Activated CD8-positive, alpha-beta T cell treated with anti-CD3 and anti-CD28 coated beads for 36 hours (primary cell): ENCODE results near the gene IRX2. TPM values are rescaled to one million over a fixed set of nuclear protein-coding genes. Genes with fewer than 3 reads are reported as not detected.

ENCODE experiments used
- ATAC-seq: fragments of 200-7000 bp; cut with Tn5 transposase; one replicate; pipeline ENCODE4 v1.10.0; 2021; ENCODE audit warnings: mild to moderate bottlenecking, moderate library complexity
- CTCF ChIA-PET: fragments of 350-600 bp; sonication (Branson Sonifier 250); formaldehyde crosslinking; loops from one replicate; lab custom pipeline; 2021; ENCODE audit warnings: antibody characterized with exemption; lab: Charles Lee
- POLR2A ChIA-PET: fragments of 350-600 bp; sonication (Branson Sonifier 250); formaldehyde crosslinking; loops from one replicate; lab custom pipeline; 2021; ENCODE audit warnings: antibody characterized with exemption; lab: Charles Lee
- DNase-seq: peaks from one replicate; pipeline ENCODE4 v3.0.0-alpha.2; 2020
- H3K27ac Mint-ChIP-seq: one replicate; pipeline ENCODE4 v1.8.0; 2021; ENCODE audit warnings: mild to moderate bottlenecking, mixed read lengths
- H3K27me3 Mint-ChIP-seq: one replicate; pipeline ENCODE4 v1.8.0; 2021; ENCODE audit warnings: mixed read lengths
- H3K36me3 Mint-ChIP-seq: one replicate; pipeline ENCODE4 v1.8.0; 2021; ENCODE audit warnings: low read depth, mixed read lengths
- H3K4me1 Mint-ChIP-seq: one replicate; pipeline ENCODE4 v1.8.0; 2021; ENCODE audit warnings: low read depth, mixed read lengths
- H3K4me3 Mint-ChIP-seq: one replicate; pipeline ENCODE4 v1.8.0; 2021; ENCODE audit warnings: mild to moderate bottlenecking, moderate library complexity, mixed read lengths
- H3K9me3 Mint-ChIP-seq: one replicate; pipeline ENCODE4 v1.8.0; 2021; ENCODE audit warnings: mixed read lengths
- CTCF ChIP-seq: fragments of 200-600 bp; IDR thresholded peaks from one replicate; pipeline ENCODE4 v1.8.0; 2022; ENCODE audit warnings: antibody characterized with exemption, mild to moderate bottlenecking
- intact Hi-C: fragments of 100-400 bp; cut with micrococcal nuclease; formaldehyde crosslinking; loops from one replicate; pipeline ENCODE4 v1.10.0; 2022
- total RNA-seq, 2 experiments: library from RNA; stranded (reverse); gene quantifications; one replicate each; pipeline ENCODE4 v1.2.3, GENCODE V29; 2021

The IRX2 gene
- total RNA-seq, 2 experiments from 2014 or later = not detected

- Mint-ChIP-seq H3K4me3 (no peak overlapping the region), H3K27ac (no peak overlapping the region), H3K9me3 (no peaks in the 10 kb centered on the region), H3K36me3 (peaks cover 3% of the 10 kb centered on the region), H3K4me1 (peaks cover 7% of the 10 kb centered on the region), H3K27me3 (peaks cover 36% of the 10 kb centered on the region)
- POLR2A ChIA-PET = no interaction called here
- ATAC-seq = no peak
- no peak for TF ChIP-seq CTCF
- DNase-seq = no peak
- intact Hi-C loops = no loop called here
- CTCF ChIA-PET = no interaction called here
These were observed 8.4 kb upstream of the IRX2 start for GRCh38 chr5:2759696-2760461.

- no peak for TF ChIP-seq CTCF
- H3K4me1 Mint-ChIP-seq = peaks cover 9% of the 10 kb centered on the region
- H3K36me3 Mint-ChIP-seq = peaks cover 3% of the 10 kb centered on the region
- POLR2A ChIA-PET = interaction anchor here (0.6 kb wide), 1 partner anchor 12 kb away, joined by 3 read pairs; no protein-coding TSS in a partner anchor
- ATAC-seq (no peak), DNase-seq (no peak)
- CTCF ChIA-PET = no interaction called here
- intact Hi-C loops = no loop called here
- no peak overlapping the region for H3K27ac Mint-ChIP-seq
- no peak overlapping the region for H3K4me3 Mint-ChIP-seq
- peaks cover 42% of the 10 kb centered on the region for H3K27me3 Mint-ChIP-seq
- H3K9me3 Mint-ChIP-seq = no peaks in the 10 kb centered on the region
These were observed 7.6 kb upstream of the IRX2 start for GRCh38 chr5:2759091-2759490.

DNA sequence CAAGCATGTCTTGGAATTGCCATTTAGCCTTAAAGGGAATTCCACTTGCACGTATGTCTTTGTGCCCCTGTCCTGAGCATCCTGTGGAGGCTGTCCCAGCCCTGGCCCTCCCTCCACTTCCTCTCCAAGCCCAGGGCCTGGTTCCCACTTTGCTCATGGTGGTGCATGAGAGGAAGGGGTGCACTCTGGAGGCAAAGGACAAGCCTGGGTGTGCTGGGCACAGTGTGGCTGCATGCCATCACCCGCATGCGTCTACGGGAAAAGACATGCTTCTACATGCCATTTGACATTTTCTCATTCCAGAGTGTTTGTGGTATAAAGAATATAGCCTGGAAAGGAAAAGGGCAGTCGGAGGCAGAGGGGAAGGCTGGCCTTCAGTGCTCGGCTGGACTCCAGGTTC lies 7.2 kb upstream of the IRX2 start:
- H3K9me3 Mint-ChIP-seq = no peaks in the 10 kb centered on the region
- ChIA-PET CTCF (no interaction called here), POLR2A (no interaction called here)
- H3K27me3 Mint-ChIP-seq = peaks cover 42% of the 10 kb centered on the region
- H3K4me1 Mint-ChIP-seq = peaks cover 10% of the 10 kb centered on the region
- peaks cover 3% of the 10 kb centered on the region for H3K36me3 Mint-ChIP-seq
- intact Hi-C loops = no loop called here
- no peak overlapping the region for H3K27ac Mint-ChIP-seq
- no peak overlapping the region for H3K4me3 Mint-ChIP-seq
- DNase-seq = no peak
- TF ChIP-seq CTCF = no peak
- no peak for ATAC-seq

DNA sequence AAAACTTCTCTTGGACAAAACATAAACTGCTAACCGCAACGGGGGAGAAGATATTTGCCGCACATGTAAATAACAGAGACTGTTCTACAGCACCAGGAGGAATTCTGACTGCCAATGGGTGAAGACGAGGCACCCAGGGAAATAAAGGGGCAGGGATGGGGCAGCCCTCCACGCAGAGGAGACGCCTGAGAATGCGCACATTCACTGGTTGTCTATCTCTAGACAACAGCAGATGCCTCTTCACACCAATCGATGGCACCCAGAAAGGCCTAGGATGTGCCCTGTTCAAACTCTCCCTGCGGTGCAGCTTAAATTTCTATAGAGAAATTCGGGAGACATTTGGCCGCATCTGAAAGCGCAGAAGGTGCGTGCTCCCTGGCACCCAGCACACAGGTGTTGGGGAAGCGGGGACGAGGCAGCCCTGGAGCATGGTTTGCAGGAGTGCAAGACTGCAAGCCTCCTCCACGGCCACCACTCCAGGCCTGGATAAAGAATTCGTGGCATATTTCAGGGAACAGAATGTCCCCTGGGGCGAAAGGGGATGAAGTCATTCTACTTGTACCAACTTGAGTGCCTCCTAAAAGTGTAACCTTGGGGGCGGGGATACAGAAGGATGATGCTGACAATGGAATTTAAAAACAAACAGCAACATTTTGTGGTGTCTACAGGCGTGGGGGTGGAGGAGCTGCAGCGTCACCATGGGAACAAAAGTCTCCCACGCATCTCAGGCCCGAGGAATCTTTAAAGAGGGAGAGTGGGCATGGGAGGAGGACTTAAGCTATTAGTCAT lies 6.3 kb upstream of the IRX2 start:
- POLR2A ChIA-PET = no interaction called here
- CTCF ChIA-PET = no interaction called here
- H3K36me3 Mint-ChIP-seq = peaks cover 3% of the 10 kb centered on the region
- DNase-seq (no peak), ATAC-seq (no peak)
- intact Hi-C loops = no loop called here
- H3K9me3 Mint-ChIP-seq = no peaks in the 10 kb centered on the region
- H3K27ac Mint-ChIP-seq = no peak overlapping the region
- H3K4me3 Mint-ChIP-seq = no peak overlapping the region
- H3K27me3 Mint-ChIP-seq = peaks cover 51% of the 10 kb centered on the region
- H3K4me1 Mint-ChIP-seq = peaks cover 13% of the 10 kb centered on the region
- no peak for TF ChIP-seq CTCF
